HCT116 (cell line): ENCODE results near the gene FAM20B. TPM values are rescaled to one million over a fixed set of nuclear protein-coding genes. Genes with fewer than 3 reads are reported as not detected.
"Not testable (repeated sequence)": the region's sequence is repeated elsewhere in the genome, so short reads cannot be mapped to it uniquely, and the experiment has no call there.

Source experiments
- ATAC-seq: fragments of 200-7000 bp; cut with Tn5 transposase; 2 replicates; pipeline ENCODE4 v1.9.1; 2020; ENCODE audit warnings: mild to moderate bottlenecking, moderate library complexity
- BruUV-seq: library from RNA; stranded (reverse); fragments of 400-500 nt; replicated peaks from 2 replicates; lab custom pipeline; 2021; lab: Mats Ljungman, UMichigan
- CTCF ChIA-PET: fragments of 300-600 bp; sonication (Branson Sonifier 250); formaldehyde crosslinking; loops from one replicate; lab custom pipeline; 2021; ENCODE audit warnings: antibody characterized with exemption; lab: Charles Lee
- POLR2A ChIA-PET: fragments of 300-600, 350-600 bp; sonication (Branson Sonifier 250); formaldehyde crosslinking; loops from one replicate; lab custom pipeline; 2021; ENCODE audit warnings: antibody characterized with exemption; lab: Charles Lee
- RAD21 ChIA-PET, 2 experiments: fragments of 300-600 bp; sonication (Branson Sonifier 250); formaldehyde crosslinking; loops; one replicate each; lab custom pipeline; 2023; ENCODE audit warnings: low total read pairs in 2 of 2; ENCODE audit not compliant: uncharacterized antibody in 2 of 2, unreplicated experiment in 2 of 2, low non-redundant PET in 1 of 2; lab: Charles Lee
- DNase-seq: peaks from one replicate; pipeline ENCODE4 v3.0.0-alpha.2; 2010; ENCODE audit warnings: low read depth, low spot score
- H2AFZ ChIP-seq: fragments of 200-600 bp; shearing (Covaris generic), sonication (generic); 2 replicates; pipeline ENCODE4 v1.6.1; 2017; ENCODE audit warnings: low read depth, mixed run types, mixed read lengths, antibody characterized with exemption, low read length; ENCODE audit not compliant: poor library complexity, severe bottlenecking
- H3K27ac ChIP-seq: 2 replicates; pipeline ENCODE4 v1.5.1; 2012; ENCODE audit warnings: low read depth, low read length
- H3K27me3 ChIP-seq: fragments of 200-600 bp; sonication (generic); 2 replicates; pipeline ENCODE4 v1.6.1; 2016; ENCODE audit warnings: mixed run types, low read length, mixed read lengths; ENCODE audit not compliant: insufficient read depth
- H3K36me3 ChIP-seq, 2 experiments: fragments of 200-500 bp in 1 of 2; fragments of 200-600 bp in 1 of 2; sonication (Bioruptor generic) in 1 of 2; sonication (generic) in 1 of 2; 2 replicates each; pipeline versions ENCODE4 v1.5.1 to v1.6.1; 2014 to 2016; ENCODE audit warnings: low read length in 2 of 2, inconsistent platforms in 1 of 2, mixed read lengths in 1 of 2, mixed run types in 1 of 2; ENCODE audit not compliant: insufficient read depth in 2 of 2, control insufficient read depth in 1 of 2
- H3K4me1 ChIP-seq, 2 experiments: fragments of 200-600 bp in 1 of 2; sonication (generic) in 1 of 2; 2 replicates each; pipeline versions ENCODE4 v1.5.1 to v1.6.1; 2012 to 2017; ENCODE audit warnings: low read length in 2 of 2, inconsistent platforms in 1 of 2, mild to moderate bottlenecking in 1 of 2, mixed read lengths in 1 of 2, mixed run types in 1 of 2, moderate library complexity in 1 of 2; ENCODE audit not compliant: insufficient read depth in 2 of 2, control insufficient read depth in 1 of 2
- H3K4me2 ChIP-seq: fragments of 200-600 bp; sonication (generic); 2 replicates; pipeline ENCODE4 v1.6.1; 2017; ENCODE audit warnings: mixed run types, low read length, mixed read lengths
- H3K4me3 ChIP-seq, 2 experiments: fragments of 200-600 bp in 1 of 2; sonication (generic) in 1 of 2; replicated peaks in 1 of 2; 2 replicates each; pipeline ENCODE4 v1.5.1; 2011 to 2016; ENCODE audit warnings: low read length in 2 of 2, control low read depth in 1 of 2, low read depth in 1 of 2, mild to moderate bottlenecking in 1 of 2, mixed read lengths in 1 of 2, mixed run types in 1 of 2
- H3K79me2 ChIP-seq: fragments of 200-600 bp; sonication (generic); 2 replicates; pipeline ENCODE4 v1.6.1; 2017; ENCODE audit warnings: mild to moderate bottlenecking, mixed run types, low read length, moderate library complexity, mixed read lengths; ENCODE audit not compliant: insufficient read depth
- H3K9ac ChIP-seq: fragments of 200-600 bp; sonication (generic); 2 replicates; pipeline ENCODE4 v1.6.1; 2016; ENCODE audit warnings: low read length, mixed read lengths
- H3K9me2 ChIP-seq: fragments of 200-600 bp; sonication (generic), shearing (Covaris generic); 2 replicates; pipeline ENCODE4 v1.6.1; 2017; ENCODE audit warnings: mixed run types, mild to moderate bottlenecking, moderate library complexity; ENCODE audit not compliant: insufficient read depth
- H3K9me3 ChIP-seq, 2 experiments: fragments of 200-500 bp in 1 of 2; fragments of 200-600 bp in 1 of 2; sonication (Bioruptor generic) in 1 of 2; sonication (generic) in 1 of 2; 2 replicates each; pipeline ENCODE4 v1.6.1; 2014 to 2017; ENCODE audit warnings: low read length in 2 of 2, mixed read lengths in 2 of 2, inconsistent platforms in 1 of 2, low read depth in 1 of 2, mild to moderate bottlenecking in 1 of 2, mixed run types in 1 of 2, moderate library complexity in 1 of 2; ENCODE audit not compliant: control insufficient read depth in 1 of 2, insufficient read depth in 1 of 2
- H4K20me1 ChIP-seq: fragments of 200-600 bp; sonication (generic), shearing (Covaris generic); 2 replicates; pipeline ENCODE4 v1.6.1; 2017; ENCODE audit warnings: mixed run types, mild to moderate bottlenecking, moderate library complexity; ENCODE audit not compliant: insufficient read depth
- CEBPB ChIP-seq: IDR thresholded peaks from 2 replicates; pipeline ENCODE4 v1.6.1; 2012; ENCODE audit warnings: low read depth
- EGR1 ChIP-seq: IDR thresholded peaks from 2 replicates; pipeline ENCODE4 v1.6.1; 2012; ENCODE audit warnings: low read depth
- ELF1 ChIP-seq: IDR thresholded peaks from 2 replicates; pipeline ENCODE4 v1.6.1; 2012; ENCODE audit warnings: low read depth, borderline replicate concordance
- JUND ChIP-seq: IDR thresholded peaks from 2 replicates; pipeline ENCODE4 v1.6.1; 2012
- POLR2A ChIP-seq: IDR thresholded peaks from 2 replicates; pipeline ENCODE4 v1.7.0; 2011; ENCODE audit warnings: borderline replicate concordance; ENCODE audit not compliant: insufficient read depth, insufficient read length; ENCODE audit errors: extremely low read depth
- intact Hi-C: fragments of 100-400 bp; cut with micrococcal nuclease; formaldehyde crosslinking; loops from 2 replicates; pipeline ENCODE4 v1.10.0; 2022
- total RNA-seq: library from RNA; stranded (reverse); gene quantifications from one replicate; pipeline ENCODE4 v1.2.1, GENCODE V29; 2021; ENCODE audit not compliant: unreplicated experiment
- TF ChIP-seq, protein P1 (sequence below), 3 experiments: fragments of 200-600 bp in 1 of 3; sonication (generic) in 1 of 3; IDR thresholded peaks in 2 of 3; conservative IDR thresholded peaks in 1 of 3; 2 replicates each; pipeline ENCODE4 v1.5.1; 2012 to 2017; ENCODE audit warnings: low read depth in 2 of 3, low read length in 2 of 3, antibody characterized with exemption in 1 of 3, borderline replicate concordance in 1 of 3, control low read depth in 1 of 3, mild to moderate bottlenecking in 1 of 3, mixed read lengths in 1 of 3, mixed run types in 1 of 3, moderate library complexity in 1 of 3; ENCODE audit not compliant: insufficient read depth in 1 of 3
- TF ChIP-seq, protein P2 (sequence below): IDR thresholded peaks from 2 replicates; pipeline ENCODE4 v1.6.1; 2012
- TF ChIP-seq, protein P3 (sequence below): IDR thresholded peaks from 2 replicates; pipeline ENCODE4 v1.6.1; 2012; ENCODE audit warnings: low read depth

The FAM20B gene
- total RNA-seq, 1 experiment from 2014 or later, result 36.7 TPM

DNA sequence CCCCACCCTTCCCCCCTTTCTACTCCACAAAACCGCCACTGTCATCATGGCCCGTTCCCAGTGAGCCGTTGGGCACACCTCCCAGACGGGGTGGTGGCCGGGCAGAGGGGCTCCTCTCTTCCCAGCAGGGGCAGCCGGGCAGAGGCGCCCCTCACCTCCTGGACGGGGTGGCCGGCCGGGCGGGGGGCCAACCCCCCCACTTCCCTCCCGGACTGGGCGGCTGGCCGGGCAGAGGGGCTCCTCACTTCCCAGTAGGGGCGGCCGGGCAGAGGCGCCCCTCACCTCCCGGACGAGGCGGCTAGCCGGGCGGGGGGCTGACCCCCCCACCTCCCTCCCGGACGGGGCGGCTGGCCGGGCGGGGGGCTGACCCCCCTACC, 14.5 kb downstream of the FAM20B start:
- H3K9ac ChIP-seq, H3K4me3 ChIP-seq, DNase-seq, intact Hi-C loops, H3K27me3 ChIP-seq, POLR2A ChIA-PET, H3K27ac ChIP-seq, H3K4me2 ChIP-seq, ATAC-seq, H2AFZ ChIP-seq, H3K9me3 ChIP-seq, H4K20me1 ChIP-seq, H3K9me2 ChIP-seq, H3K36me3 ChIP-seq, BruUV-seq, CTCF ChIA-PET, RAD21 ChIA-PET: not testable (repeated sequence)
- Histone ChIP-seq H3K4me1 (peaks cover 0 to 18% of the 10 kb centered on the region in 2 experiments; a peak in 2 of 4 replicates), H3K79me2 (peaks cover 43% of the 10 kb centered on the region)

DNA sequence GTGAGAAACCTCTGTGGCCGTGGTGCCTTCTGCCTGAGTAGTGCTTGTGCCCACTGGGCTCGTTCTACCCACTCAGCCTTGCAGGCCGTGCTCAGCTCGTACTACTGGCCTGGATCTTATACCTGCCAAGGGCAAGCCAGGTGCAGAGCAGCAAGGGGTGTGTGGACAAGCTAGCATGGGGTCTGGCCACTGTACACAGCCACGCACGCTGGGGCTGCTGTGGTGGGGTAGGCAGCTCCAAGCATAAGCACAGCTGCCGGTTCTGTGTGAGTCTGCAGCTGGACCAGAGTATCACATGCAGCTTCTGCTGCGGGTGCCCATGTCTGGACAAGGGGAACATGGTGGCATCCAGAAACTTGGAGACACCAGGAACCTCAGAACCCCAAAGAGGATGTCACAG, 16.4 kb downstream of the FAM20B start:
- Histone ChIP-seq H4K20me1 (no peaks in the 10 kb centered on the region), H3K27ac (no peak overlapping the region), H2AFZ (no peak overlapping the region), H3K9ac (no peak overlapping the region), H3K4me3 (no peak overlapping the region), H3K36me3 (no peaks in the 10 kb centered on the region), H3K79me2 (peaks cover 26% of the 10 kb centered on the region), H3K4me2 (no peak overlapping the region), H3K27me3 (no peaks in the 10 kb centered on the region), H3K9me2 (no peaks in the 10 kb centered on the region), H3K4me1 (peaks cover 0 to 10% of the 10 kb centered on the region in 2 experiments; a peak in 2 of 4 replicates), H3K9me3 (no peaks in the 10 kb centered on the region)
- ATAC-seq (no peak), DNase-seq (no peak)
- BruUV-seq, result no TSS peak
- POLR2A ChIA-PET, result no interaction called here
- TF ChIP-seq, protein P1, sequence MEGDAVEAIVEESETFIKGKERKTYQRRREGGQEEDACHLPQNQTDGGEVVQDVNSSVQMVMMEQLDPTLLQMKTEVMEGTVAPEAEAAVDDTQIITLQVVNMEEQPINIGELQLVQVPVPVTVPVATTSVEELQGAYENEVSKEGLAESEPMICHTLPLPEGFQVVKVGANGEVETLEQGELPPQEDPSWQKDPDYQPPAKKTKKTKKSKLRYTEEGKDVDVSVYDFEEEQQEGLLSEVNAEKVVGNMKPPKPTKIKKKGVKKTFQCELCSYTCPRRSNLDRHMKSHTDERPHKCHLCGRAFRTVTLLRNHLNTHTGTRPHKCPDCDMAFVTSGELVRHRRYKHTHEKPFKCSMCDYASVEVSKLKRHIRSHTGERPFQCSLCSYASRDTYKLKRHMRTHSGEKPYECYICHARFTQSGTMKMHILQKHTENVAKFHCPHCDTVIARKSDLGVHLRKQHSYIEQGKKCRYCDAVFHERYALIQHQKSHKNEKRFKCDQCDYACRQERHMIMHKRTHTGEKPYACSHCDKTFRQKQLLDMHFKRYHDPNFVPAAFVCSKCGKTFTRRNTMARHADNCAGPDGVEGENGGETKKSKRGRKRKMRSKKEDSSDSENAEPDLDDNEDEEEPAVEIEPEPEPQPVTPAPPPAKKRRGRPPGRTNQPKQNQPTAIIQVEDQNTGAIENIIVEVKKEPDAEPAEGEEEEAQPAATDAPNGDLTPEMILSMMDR (IDR thresholded peaks at IDR 0.05 in 2 of 3, conservative IDR thresholded peaks at IDR 0.05 in 1 of 3; ENCODE audit: borderline replicate concordance in 1 of 3, insufficient read depth in 1 of 3, low read depth in 2 of 3, low read length in 2 of 3), result no peak
- TF ChIP-seq JUND, result no peak
- no peak for TF ChIP-seq ELF1
- TF ChIP-seq, protein P2, sequence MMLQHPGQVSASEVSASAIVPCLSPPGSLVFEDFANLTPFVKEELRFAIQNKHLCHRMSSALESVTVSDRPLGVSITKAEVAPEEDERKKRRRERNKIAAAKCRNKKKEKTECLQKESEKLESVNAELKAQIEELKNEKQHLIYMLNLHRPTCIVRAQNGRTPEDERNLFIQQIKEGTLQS, result no peak
- TF ChIP-seq CEBPB, result no peak
- TF ChIP-seq, protein P3, sequence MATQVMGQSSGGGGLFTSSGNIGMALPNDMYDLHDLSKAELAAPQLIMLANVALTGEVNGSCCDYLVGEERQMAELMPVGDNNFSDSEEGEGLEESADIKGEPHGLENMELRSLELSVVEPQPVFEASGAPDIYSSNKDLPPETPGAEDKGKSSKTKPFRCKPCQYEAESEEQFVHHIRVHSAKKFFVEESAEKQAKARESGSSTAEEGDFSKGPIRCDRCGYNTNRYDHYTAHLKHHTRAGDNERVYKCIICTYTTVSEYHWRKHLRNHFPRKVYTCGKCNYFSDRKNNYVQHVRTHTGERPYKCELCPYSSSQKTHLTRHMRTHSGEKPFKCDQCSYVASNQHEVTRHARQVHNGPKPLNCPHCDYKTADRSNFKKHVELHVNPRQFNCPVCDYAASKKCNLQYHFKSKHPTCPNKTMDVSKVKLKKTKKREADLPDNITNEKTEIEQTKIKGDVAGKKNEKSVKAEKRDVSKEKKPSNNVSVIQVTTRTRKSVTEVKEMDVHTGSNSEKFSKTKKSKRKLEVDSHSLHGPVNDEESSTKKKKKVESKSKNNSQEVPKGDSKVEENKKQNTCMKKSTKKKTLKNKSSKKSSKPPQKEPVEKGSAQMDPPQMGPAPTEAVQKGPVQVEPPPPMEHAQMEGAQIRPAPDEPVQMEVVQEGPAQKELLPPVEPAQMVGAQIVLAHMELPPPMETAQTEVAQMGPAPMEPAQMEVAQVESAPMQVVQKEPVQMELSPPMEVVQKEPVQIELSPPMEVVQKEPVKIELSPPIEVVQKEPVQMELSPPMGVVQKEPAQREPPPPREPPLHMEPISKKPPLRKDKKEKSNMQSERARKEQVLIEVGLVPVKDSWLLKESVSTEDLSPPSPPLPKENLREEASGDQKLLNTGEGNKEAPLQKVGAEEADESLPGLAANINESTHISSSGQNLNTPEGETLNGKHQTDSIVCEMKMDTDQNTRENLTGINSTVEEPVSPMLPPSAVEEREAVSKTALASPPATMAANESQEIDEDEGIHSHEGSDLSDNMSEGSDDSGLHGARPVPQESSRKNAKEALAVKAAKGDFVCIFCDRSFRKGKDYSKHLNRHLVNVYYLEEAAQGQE, result no peak
- TF ChIP-seq EGR1, result no peak
- TF ChIP-seq POLR2A, result no peak
- CTCF ChIA-PET, result no interaction called here
- intact Hi-C loops, result no loop called here
- RAD21 ChIA-PET, result no interaction called here
